OCI-LY1 (cell line): ENCODE measurements around the gene RGMA.

ENCODE experiments used
- H2AFZ ChIP-seq: fragments of 200-600 bp; sonication (generic), shearing (Covaris generic); 2 replicates; pipeline ENCODE4 v1.6.0; 2014; ENCODE audit warnings: antibody characterized with exemption, mild to moderate bottlenecking, low read length
- H3F3A ChIP-seq: fragments of 200-600 bp; sonication (generic), shearing (Covaris generic); 2 replicates; pipeline ENCODE4 v1.6.0; 2014; ENCODE audit warnings: mild to moderate bottlenecking, antibody characterized with exemption, low read length, moderate library complexity; ENCODE audit not compliant: insufficient read depth
- H3K27ac ChIP-seq: fragments of 200-600 bp; sonication (generic); 2 replicates; pipeline ENCODE4 v1.5.1; 2014; ENCODE audit warnings: low read length, mixed run types, mild to moderate bottlenecking, low read depth; ENCODE audit not compliant: poor library complexity, severe bottlenecking
- H3K27me3 ChIP-seq: fragments of 200-600 bp; sonication (generic); 2 replicates; pipeline ENCODE4 v1.6.0; 2014; ENCODE audit warnings: antibody characterized with exemption, mild to moderate bottlenecking, low read length, moderate library complexity; ENCODE audit not compliant: insufficient read depth
- H3K36me3 ChIP-seq: fragments of 200-600 bp; sonication (generic); 2 replicates; pipeline ENCODE4 v1.6.1; 2014; ENCODE audit warnings: mild to moderate bottlenecking, antibody characterized with exemption, low read length, moderate library complexity, mixed read lengths; ENCODE audit not compliant: insufficient read depth
- H3K4me1 ChIP-seq: fragments of 200-600 bp; sonication (generic); 2 replicates; pipeline ENCODE4 v1.5.1; 2014; ENCODE audit warnings: mild to moderate bottlenecking, low read length, moderate library complexity; ENCODE audit not compliant: insufficient read depth, severe bottlenecking
- H3K4me2 ChIP-seq: fragments of 200-600 bp; sonication (generic), shearing (Covaris generic); 2 replicates; pipeline ENCODE4 v1.6.1; 2014; ENCODE audit warnings: low read length
- H3K4me3 ChIP-seq: fragments of 200-600 bp; sonication (generic); 2 replicates; pipeline ENCODE4 v1.5.1; 2014; ENCODE audit warnings: low read length, low read depth, mild to moderate bottlenecking, mixed read lengths; ENCODE audit not compliant: poor library complexity, severe bottlenecking
- H3K79me2 ChIP-seq: fragments of 200-600 bp; shearing (Covaris generic); 2 replicates; pipeline ENCODE4 v1.6.1; 2016; ENCODE audit warnings: mixed run types, low read length, mixed read lengths; ENCODE audit not compliant: insufficient read depth
- H3K9ac ChIP-seq: fragments of 200-600 bp; sonication (generic), shearing (Covaris generic); 2 replicates; pipeline ENCODE4 v1.6.1; 2014; ENCODE audit warnings: mild to moderate bottlenecking, low read length, mixed read lengths
- H3K9me2 ChIP-seq: fragments of 200-600 bp; sonication (generic), shearing (Covaris generic); 2 replicates; pipeline ENCODE4 v1.6.1; 2014; ENCODE audit warnings: low read depth, mild to moderate bottlenecking, low read length, mixed read lengths
- H3K9me3 ChIP-seq: fragments of 200-600 bp; shearing (Covaris generic); 2 replicates; pipeline ENCODE4 v1.6.1; 2014; ENCODE audit warnings: low read length, mixed read lengths
- H4K20me1 ChIP-seq: fragments of 200-600 bp; sonication (generic), shearing (Covaris generic); 2 replicates; pipeline ENCODE4 v1.6.0; 2016; ENCODE audit warnings: mild to moderate bottlenecking, low read length; ENCODE audit not compliant: insufficient read depth
- EZH2 ChIP-seq: fragments of 200-600 bp; sonication (generic), shearing (Covaris generic); IDR thresholded peaks from 2 replicates; pipeline ENCODE4 v1.8.0; 2017; ENCODE audit warnings: borderline replicate concordance, mixed run types, mild to moderate bottlenecking, antibody characterized with exemption, low read length, moderate library complexity, mixed read lengths
- TF ChIP-seq, protein P1 (sequence below): fragments of 200-600 bp; sonication (generic), shearing (Covaris generic); IDR thresholded peaks from 2 replicates; pipeline ENCODE4 v1.5.1; 2017; ENCODE audit warnings: mild to moderate bottlenecking, antibody characterized with exemption, low read length, moderate library complexity, mixed read lengths

RGMA gene

DNA sequence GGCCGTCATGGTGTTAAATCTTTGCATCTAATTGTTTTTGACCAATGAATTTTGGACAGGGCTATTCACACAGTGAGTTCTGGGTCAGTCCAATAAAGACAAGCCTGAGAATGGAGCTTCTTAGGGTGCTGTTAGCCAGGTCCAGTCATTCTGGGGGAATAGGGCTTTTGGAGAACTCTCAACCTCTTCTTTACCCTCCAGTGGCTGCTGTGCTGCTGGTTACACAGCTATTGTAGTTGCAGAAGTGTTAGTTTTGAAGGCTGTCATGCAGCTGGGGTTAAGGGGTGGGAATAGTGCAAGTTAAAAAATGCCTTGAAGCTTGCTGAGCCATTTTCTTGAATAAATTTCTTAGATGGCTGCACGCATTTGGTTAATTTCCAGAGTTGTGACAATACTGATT, 99.0 kb downstream of the RGMA start:
- Histone ChIP-seq H3K79me2 (no peaks in the 10 kb centered on the region), H3K4me3 (no peak overlapping the region), H4K20me1 (0 out of 2 replicates have a peak, but pooled peaks cover under 1% of the 10 kb centered on the region), H3F3A (no peaks in the 10 kb centered on the region), H3K9ac (no peak overlapping the region), H3K27ac (no peak overlapping the region), H3K4me2 (no peak overlapping the region), H3K9me2 (no peaks in the 10 kb centered on the region), H3K27me3 (no peaks in the 10 kb centered on the region), H2AFZ (no peak overlapping the region), H3K36me3 (peaks cover 95% of the 10 kb centered on the region), H3K4me1 (no peaks in the 10 kb centered on the region), H3K9me3 (no peaks in the 10 kb centered on the region)
- TF ChIP-seq, protein P1, sequence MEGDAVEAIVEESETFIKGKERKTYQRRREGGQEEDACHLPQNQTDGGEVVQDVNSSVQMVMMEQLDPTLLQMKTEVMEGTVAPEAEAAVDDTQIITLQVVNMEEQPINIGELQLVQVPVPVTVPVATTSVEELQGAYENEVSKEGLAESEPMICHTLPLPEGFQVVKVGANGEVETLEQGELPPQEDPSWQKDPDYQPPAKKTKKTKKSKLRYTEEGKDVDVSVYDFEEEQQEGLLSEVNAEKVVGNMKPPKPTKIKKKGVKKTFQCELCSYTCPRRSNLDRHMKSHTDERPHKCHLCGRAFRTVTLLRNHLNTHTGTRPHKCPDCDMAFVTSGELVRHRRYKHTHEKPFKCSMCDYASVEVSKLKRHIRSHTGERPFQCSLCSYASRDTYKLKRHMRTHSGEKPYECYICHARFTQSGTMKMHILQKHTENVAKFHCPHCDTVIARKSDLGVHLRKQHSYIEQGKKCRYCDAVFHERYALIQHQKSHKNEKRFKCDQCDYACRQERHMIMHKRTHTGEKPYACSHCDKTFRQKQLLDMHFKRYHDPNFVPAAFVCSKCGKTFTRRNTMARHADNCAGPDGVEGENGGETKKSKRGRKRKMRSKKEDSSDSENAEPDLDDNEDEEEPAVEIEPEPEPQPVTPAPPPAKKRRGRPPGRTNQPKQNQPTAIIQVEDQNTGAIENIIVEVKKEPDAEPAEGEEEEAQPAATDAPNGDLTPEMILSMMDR, result no peak
- TF ChIP-seq EZH2, result no peak

DNA sequence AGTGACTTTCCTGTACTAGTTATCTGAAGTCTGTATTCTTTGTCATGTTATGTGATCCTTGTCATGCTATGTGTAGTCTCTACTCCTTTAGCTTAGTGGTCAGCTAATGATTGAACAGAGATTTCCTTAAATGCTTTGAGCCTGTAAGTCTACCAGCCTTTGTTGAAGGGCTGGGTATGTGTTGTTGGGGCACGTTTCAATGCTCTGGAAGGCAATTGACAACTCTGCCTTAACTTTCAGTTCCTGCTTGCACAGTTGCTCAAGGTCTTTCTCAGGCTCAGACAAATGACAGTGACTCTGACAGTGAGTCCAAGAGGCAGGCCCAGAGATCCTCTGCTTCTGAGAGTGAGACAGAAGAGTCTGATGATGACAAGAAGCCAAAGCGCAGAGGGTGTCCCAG, 99.5 kb downstream of the RGMA start:
- H3F3A ChIP-seq, result no peaks in the 10 kb centered on the region
- no peaks in the 10 kb centered on the region for H3K79me2 ChIP-seq
- no peaks in the 10 kb centered on the region for H4K20me1 ChIP-seq
- no peak overlapping the region for H3K4me3 ChIP-seq
- H2AFZ ChIP-seq, result no peak overlapping the region
- no peaks in the 10 kb centered on the region for H3K4me1 ChIP-seq
- H3K36me3 ChIP-seq, result peaks cover 95% of the 10 kb centered on the region
- H3K9ac ChIP-seq, result no peak overlapping the region
- H3K4me2 ChIP-seq, result no peak overlapping the region
- no peaks in the 10 kb centered on the region for H3K9me3 ChIP-seq
- H3K27ac ChIP-seq, result no peak overlapping the region
- TF ChIP-seq EZH2, result no peak
- TF ChIP-seq, protein P1, result no peak
- H3K9me2 ChIP-seq, result no peaks in the 10 kb centered on the region
- no peaks in the 10 kb centered on the region for H3K27me3 ChIP-seq
